Loucy (cell line): ENCODE measurements around the gene CYBB.

Experiments
- H2AFZ ChIP-seq: fragments of 200-600 bp; sonication (generic); 2 replicates; pipeline ENCODE4 v1.6.0; 2016; ENCODE audit warnings: antibody characterized with exemption, mild to moderate bottlenecking, low read length, moderate library complexity
- H3F3A ChIP-seq: fragments of 200-600 bp; 2 replicates; pipeline ENCODE4 v1.6.0; 2016; ENCODE audit warnings: antibody characterized with exemption, low read depth, mild to moderate bottlenecking
- H3K27me3 ChIP-seq: fragments of 200-600 bp; sonication (generic); 2 replicates; pipeline ENCODE4 v1.6.1; 2014; ENCODE audit warnings: low read length, mild to moderate bottlenecking; ENCODE audit not compliant: insufficient read depth, poor library complexity, severe bottlenecking
- H3K36me3 ChIP-seq: fragments of 200-600 bp; sonication (generic); 2 replicates; pipeline ENCODE4 v1.6.1; 2016; ENCODE audit warnings: low read length; ENCODE audit not compliant: insufficient read depth
- H3K4me1 ChIP-seq: fragments of 200-600 bp; sonication (generic); 2 replicates; pipeline ENCODE4 v1.5.1; 2014; ENCODE audit warnings: low read length, mild to moderate bottlenecking; ENCODE audit not compliant: insufficient read depth, poor library complexity, severe bottlenecking
- H3K4me2 ChIP-seq: fragments of 200-600 bp; sonication (generic); 2 replicates; pipeline ENCODE4 v1.6.0; 2014; ENCODE audit warnings: antibody characterized with exemption, low read length, low read depth, mild to moderate bottlenecking; ENCODE audit not compliant: poor library complexity, severe bottlenecking
- H3K4me3 ChIP-seq: fragments of 200-600 bp; sonication (generic); 2 replicates; pipeline ENCODE4 v1.5.1; 2014; ENCODE audit warnings: low read length, mild to moderate bottlenecking, mixed read lengths; ENCODE audit not compliant: poor library complexity, severe bottlenecking
- H3K79me2 ChIP-seq: fragments of 200-600 bp; sonication (generic); 2 replicates; pipeline ENCODE4 v1.6.1; 2014; ENCODE audit warnings: low read length; ENCODE audit not compliant: insufficient read depth
- H3K9ac ChIP-seq: fragments of 200-600 bp; sonication (generic); 2 replicates; pipeline ENCODE4 v1.6.0; 2014; ENCODE audit warnings: mild to moderate bottlenecking, low read depth, low read length, moderate library complexity; ENCODE audit not compliant: poor library complexity, severe bottlenecking
- H3K9me2 ChIP-seq: fragments of 200-600 bp; sonication (generic); replicated peaks from 2 replicates; pipeline ENCODE4 v1.6.1; 2016; ENCODE audit warnings: low read depth, low read length, mixed read lengths
- H3K9me3 ChIP-seq: fragments of 200-600 bp; sonication (generic); 2 replicates; pipeline ENCODE4 v1.6.1; 2014; ENCODE audit warnings: mild to moderate bottlenecking, antibody characterized with exemption, low read length, low read depth; ENCODE audit not compliant: insufficient read depth
- H4K20me1 ChIP-seq: fragments of 200-600 bp; sonication (generic); 2 replicates; pipeline ENCODE4 v1.6.0; 2014; ENCODE audit warnings: antibody characterized with exemption, low read length, mild to moderate bottlenecking; ENCODE audit not compliant: insufficient read depth, poor library complexity, severe bottlenecking
- EZH2phosphoT487 ChIP-seq: fragments of 200-600 bp; IDR thresholded peaks from 2 replicates; pipeline ENCODE4 v1.6.1; 2018; ENCODE audit warnings: antibody characterized with exemption, mild to moderate bottlenecking, moderate library complexity, borderline replicate concordance
- TF ChIP-seq, protein P1 (sequence below): fragments of 200-600 bp; sonication (generic); conservative IDR thresholded peaks from 2 replicates; pipeline ENCODE4 v1.5.1; 2014; ENCODE audit warnings: mild to moderate bottlenecking, antibody characterized with exemption, low read length

CYBB gene

DNA sequence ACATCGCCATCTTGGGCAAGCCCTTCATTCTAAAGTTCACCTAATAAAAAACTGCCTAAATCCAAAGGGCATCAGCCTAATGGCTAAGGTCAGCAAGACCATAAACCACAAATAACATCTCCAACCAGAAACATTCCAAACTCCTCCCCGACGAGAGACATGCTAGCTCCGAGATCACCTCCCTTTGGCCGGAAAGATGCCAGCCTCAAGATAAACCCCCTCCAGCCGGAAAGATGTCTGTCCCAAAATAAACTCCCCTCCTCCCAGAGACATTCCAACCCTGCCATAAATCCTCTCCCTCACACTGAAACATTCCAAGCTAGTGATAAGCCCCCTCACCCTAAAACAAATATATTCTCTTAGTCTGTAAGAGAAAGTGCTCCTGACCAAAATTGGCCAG, 80.9 kb downstream of the CYBB start:
- H2AFZ ChIP-seq, result no peak overlapping the region
- no peaks in the 10 kb centered on the region for H3K9me2 ChIP-seq
- H3K4me1 ChIP-seq, result no peaks in the 10 kb centered on the region
- H3K9me3 ChIP-seq, result no peaks in the 10 kb centered on the region
- no peak overlapping the region for H3K9ac ChIP-seq
- no peak for TF ChIP-seq EZH2phosphoT487
- TF ChIP-seq, protein P1, sequence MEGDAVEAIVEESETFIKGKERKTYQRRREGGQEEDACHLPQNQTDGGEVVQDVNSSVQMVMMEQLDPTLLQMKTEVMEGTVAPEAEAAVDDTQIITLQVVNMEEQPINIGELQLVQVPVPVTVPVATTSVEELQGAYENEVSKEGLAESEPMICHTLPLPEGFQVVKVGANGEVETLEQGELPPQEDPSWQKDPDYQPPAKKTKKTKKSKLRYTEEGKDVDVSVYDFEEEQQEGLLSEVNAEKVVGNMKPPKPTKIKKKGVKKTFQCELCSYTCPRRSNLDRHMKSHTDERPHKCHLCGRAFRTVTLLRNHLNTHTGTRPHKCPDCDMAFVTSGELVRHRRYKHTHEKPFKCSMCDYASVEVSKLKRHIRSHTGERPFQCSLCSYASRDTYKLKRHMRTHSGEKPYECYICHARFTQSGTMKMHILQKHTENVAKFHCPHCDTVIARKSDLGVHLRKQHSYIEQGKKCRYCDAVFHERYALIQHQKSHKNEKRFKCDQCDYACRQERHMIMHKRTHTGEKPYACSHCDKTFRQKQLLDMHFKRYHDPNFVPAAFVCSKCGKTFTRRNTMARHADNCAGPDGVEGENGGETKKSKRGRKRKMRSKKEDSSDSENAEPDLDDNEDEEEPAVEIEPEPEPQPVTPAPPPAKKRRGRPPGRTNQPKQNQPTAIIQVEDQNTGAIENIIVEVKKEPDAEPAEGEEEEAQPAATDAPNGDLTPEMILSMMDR, result no peak
- no peaks in the 10 kb centered on the region for H3K79me2 ChIP-seq
- no peaks in the 10 kb centered on the region for H3K36me3 ChIP-seq
- H4K20me1 ChIP-seq, result no peaks in the 10 kb centered on the region
- no peak overlapping the region for H3K4me2 ChIP-seq
- no peaks in the 10 kb centered on the region for H3F3A ChIP-seq
- no peaks in the 10 kb centered on the region for H3K27me3 ChIP-seq
- H3K4me3 ChIP-seq, result no peak overlapping the region

DNA sequence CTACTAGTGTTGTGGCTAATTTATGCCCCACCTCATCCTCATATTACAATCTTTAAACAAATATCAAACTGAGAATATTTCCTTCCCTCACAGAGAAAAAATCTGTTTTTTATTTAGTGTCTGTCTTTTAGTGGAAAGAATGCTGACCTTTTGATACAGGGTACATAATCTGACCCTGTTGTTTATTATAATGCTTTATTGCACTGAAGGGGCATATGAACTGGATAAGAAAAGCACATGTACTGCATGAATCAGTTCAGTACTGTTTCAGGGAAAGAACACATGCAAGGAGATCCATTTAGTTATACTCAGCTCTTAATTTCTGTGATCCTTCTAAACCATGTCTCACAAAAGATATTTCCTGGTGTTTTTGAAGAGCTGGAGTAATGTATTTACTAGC, 83.0 kb downstream of the CYBB start:
- H3K36me3 ChIP-seq, result no peaks in the 10 kb centered on the region
- no peaks in the 10 kb centered on the region for H3K79me2 ChIP-seq
- no peak overlapping the region for H3K4me2 ChIP-seq
- no peaks in the 10 kb centered on the region for H3F3A ChIP-seq
- TF ChIP-seq, protein P1, result no peak
- TF ChIP-seq EZH2phosphoT487, result no peak
- H4K20me1 ChIP-seq, result no peaks in the 10 kb centered on the region
- no peaks in the 10 kb centered on the region for H3K4me1 ChIP-seq
- H3K9ac ChIP-seq, result no peak overlapping the region
- no peaks in the 10 kb centered on the region for H3K9me2 ChIP-seq
- no peaks in the 10 kb centered on the region for H3K9me3 ChIP-seq
- no peak overlapping the region for H2AFZ ChIP-seq
- no peaks in the 10 kb centered on the region for H3K27me3 ChIP-seq
- H3K4me3 ChIP-seq, result no peak overlapping the region
